Loucy (cell line): ENCODE measurements around the gene KLF18.

Source experiments
- H2AFZ ChIP-seq: fragments of 200-600 bp; sonication (generic); 2 replicates; pipeline ENCODE4 v1.6.0; 2016; ENCODE audit warnings: antibody characterized with exemption, mild to moderate bottlenecking, low read length, moderate library complexity
- H3F3A ChIP-seq: fragments of 200-600 bp; 2 replicates; pipeline ENCODE4 v1.6.0; 2016; ENCODE audit warnings: antibody characterized with exemption, low read depth, mild to moderate bottlenecking
- H3K27me3 ChIP-seq: fragments of 200-600 bp; sonication (generic); 2 replicates; pipeline ENCODE4 v1.6.1; 2014; ENCODE audit warnings: low read length, mild to moderate bottlenecking; ENCODE audit not compliant: insufficient read depth, poor library complexity, severe bottlenecking
- H3K36me3 ChIP-seq: fragments of 200-600 bp; sonication (generic); 2 replicates; pipeline ENCODE4 v1.6.1; 2016; ENCODE audit warnings: low read length; ENCODE audit not compliant: insufficient read depth
- H3K4me1 ChIP-seq: fragments of 200-600 bp; sonication (generic); 2 replicates; pipeline ENCODE4 v1.5.1; 2014; ENCODE audit warnings: low read length, mild to moderate bottlenecking; ENCODE audit not compliant: insufficient read depth, poor library complexity, severe bottlenecking
- H3K4me2 ChIP-seq: fragments of 200-600 bp; sonication (generic); 2 replicates; pipeline ENCODE4 v1.6.0; 2014; ENCODE audit warnings: antibody characterized with exemption, low read length, low read depth, mild to moderate bottlenecking; ENCODE audit not compliant: poor library complexity, severe bottlenecking
- H3K4me3 ChIP-seq: fragments of 200-600 bp; sonication (generic); 2 replicates; pipeline ENCODE4 v1.5.1; 2014; ENCODE audit warnings: low read length, mild to moderate bottlenecking, mixed read lengths; ENCODE audit not compliant: poor library complexity, severe bottlenecking
- H3K79me2 ChIP-seq: fragments of 200-600 bp; sonication (generic); 2 replicates; pipeline ENCODE4 v1.6.1; 2014; ENCODE audit warnings: low read length; ENCODE audit not compliant: insufficient read depth
- H3K9ac ChIP-seq: fragments of 200-600 bp; sonication (generic); 2 replicates; pipeline ENCODE4 v1.6.0; 2014; ENCODE audit warnings: mild to moderate bottlenecking, low read depth, low read length, moderate library complexity; ENCODE audit not compliant: poor library complexity, severe bottlenecking
- H3K9me2 ChIP-seq: fragments of 200-600 bp; sonication (generic); replicated peaks from 2 replicates; pipeline ENCODE4 v1.6.1; 2016; ENCODE audit warnings: low read depth, low read length, mixed read lengths
- H3K9me3 ChIP-seq: fragments of 200-600 bp; sonication (generic); 2 replicates; pipeline ENCODE4 v1.6.1; 2014; ENCODE audit warnings: mild to moderate bottlenecking, antibody characterized with exemption, low read length, low read depth; ENCODE audit not compliant: insufficient read depth
- H4K20me1 ChIP-seq: fragments of 200-600 bp; sonication (generic); 2 replicates; pipeline ENCODE4 v1.6.0; 2014; ENCODE audit warnings: antibody characterized with exemption, low read length, mild to moderate bottlenecking; ENCODE audit not compliant: insufficient read depth, poor library complexity, severe bottlenecking
- CTCF ChIP-seq: fragments of 200-600 bp; sonication (generic); conservative IDR thresholded peaks from 2 replicates; pipeline ENCODE4 v1.5.1; 2014; ENCODE audit warnings: mild to moderate bottlenecking, antibody characterized with exemption, low read length
- EZH2phosphoT487 ChIP-seq: fragments of 200-600 bp; IDR thresholded peaks from 2 replicates; pipeline ENCODE4 v1.6.1; 2018; ENCODE audit warnings: antibody characterized with exemption, mild to moderate bottlenecking, moderate library complexity, borderline replicate concordance

Gene KLF18

GRCh38 chr1:44151808-44152207 lies 10.4 kb upstream of the KLF18 start:
- H3K27me3 ChIP-seq = peaks cover 8% of the 10 kb centered on the region
- no peak overlapping the region for H3K4me2 ChIP-seq
- H3K4me3 ChIP-seq = no peak overlapping the region
- no peaks in the 10 kb centered on the region for H3F3A ChIP-seq
- H3K9me3 ChIP-seq = no peaks in the 10 kb centered on the region
- no peaks in the 10 kb centered on the region for H3K9me2 ChIP-seq
- no peaks in the 10 kb centered on the region for H3K36me3 ChIP-seq
- H3K79me2 ChIP-seq = no peaks in the 10 kb centered on the region
- H4K20me1 ChIP-seq = no peaks in the 10 kb centered on the region
- no peaks in the 10 kb centered on the region for H3K4me1 ChIP-seq
- H3K9ac ChIP-seq = no peak overlapping the region
- H2AFZ ChIP-seq = no peak overlapping the region
- TF ChIP-seq EZH2phosphoT487 = no peak
- TF ChIP-seq CTCF = no peak

GRCh38 chr1:44151332-44151731 lies 9.9 kb upstream of the KLF18 start:
- Histone ChIP-seq H3F3A (no peaks in the 10 kb centered on the region), H3K4me3 (no peak overlapping the region), H3K9ac (no peak overlapping the region), H3K9me2 (no peaks in the 10 kb centered on the region), H3K36me3 (no peaks in the 10 kb centered on the region), H3K4me2 (no peak overlapping the region), H3K79me2 (no peaks in the 10 kb centered on the region), H2AFZ (0 out of 2 replicates have a peak overlapping the region, but pooled peaks have one; percentile 44), H3K27me3 (peaks cover 8% of the 10 kb centered on the region), H3K9me3 (no peaks in the 10 kb centered on the region), H4K20me1 (no peaks in the 10 kb centered on the region), H3K4me1 (no peaks in the 10 kb centered on the region)
- TF ChIP-seq CTCF (no peak), EZH2phosphoT487 (no peak)

- Histone ChIP-seq H3K27me3 (peaks cover 8% of the 10 kb centered on the region), H3K4me2 (no peak overlapping the region)
These were observed 6.2 kb upstream of the KLF18 start for GRCh38 chr1:44147582-44147981.

More at GRCh38 chr1:44147582-44147981, 6.2 kb upstream of the KLF18 start:
- Histone ChIP-seq H3K9me2 (no peaks in the 10 kb centered on the region), H4K20me1 (no peaks in the 10 kb centered on the region), H3K9ac (no peak overlapping the region), H2AFZ (no peak overlapping the region), H3K4me1 (no peaks in the 10 kb centered on the region), H3K4me3 (no peak overlapping the region), H3K79me2 (no peaks in the 10 kb centered on the region), H3F3A (no peaks in the 10 kb centered on the region), H3K36me3 (no peaks in the 10 kb centered on the region), H3K9me3 (peaks cover 10% of the 10 kb centered on the region; the same call in 1 of the 2 replicates)
- no peak for TF ChIP-seq CTCF
- no peak for TF ChIP-seq EZH2phosphoT487
